C4-2B (cell line): ENCODE measurements around the gene XYLT1.

Experiments used
- H3K27ac ChIP-seq: fragments of 450-650 bp; 2 replicates; pipeline ENCODE4 v1.5.1; 2017
- ZFX ChIP-seq: fragments of 450-650 bp; IDR thresholded peaks from 2 replicates; pipeline ENCODE4 v1.6.1; 2017
- TF ChIP-seq, protein P1 (sequence below): fragments of 450-650 bp; conservative IDR thresholded peaks from 2 replicates; pipeline ENCODE4 v1.5.1; 2017; ENCODE audit warnings: mild to moderate bottlenecking

Gene XYLT1

GRCh38 chr16:17299790-17300189, 171.0 kb downstream of the XYLT1 start:
- H3K27ac ChIP-seq = no peak overlapping the region

GRCh38 chr16:17298238-17298637, 172.5 kb downstream of the XYLT1 start:
- TF ChIP-seq, protein P1, sequence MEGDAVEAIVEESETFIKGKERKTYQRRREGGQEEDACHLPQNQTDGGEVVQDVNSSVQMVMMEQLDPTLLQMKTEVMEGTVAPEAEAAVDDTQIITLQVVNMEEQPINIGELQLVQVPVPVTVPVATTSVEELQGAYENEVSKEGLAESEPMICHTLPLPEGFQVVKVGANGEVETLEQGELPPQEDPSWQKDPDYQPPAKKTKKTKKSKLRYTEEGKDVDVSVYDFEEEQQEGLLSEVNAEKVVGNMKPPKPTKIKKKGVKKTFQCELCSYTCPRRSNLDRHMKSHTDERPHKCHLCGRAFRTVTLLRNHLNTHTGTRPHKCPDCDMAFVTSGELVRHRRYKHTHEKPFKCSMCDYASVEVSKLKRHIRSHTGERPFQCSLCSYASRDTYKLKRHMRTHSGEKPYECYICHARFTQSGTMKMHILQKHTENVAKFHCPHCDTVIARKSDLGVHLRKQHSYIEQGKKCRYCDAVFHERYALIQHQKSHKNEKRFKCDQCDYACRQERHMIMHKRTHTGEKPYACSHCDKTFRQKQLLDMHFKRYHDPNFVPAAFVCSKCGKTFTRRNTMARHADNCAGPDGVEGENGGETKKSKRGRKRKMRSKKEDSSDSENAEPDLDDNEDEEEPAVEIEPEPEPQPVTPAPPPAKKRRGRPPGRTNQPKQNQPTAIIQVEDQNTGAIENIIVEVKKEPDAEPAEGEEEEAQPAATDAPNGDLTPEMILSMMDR = no peak
- no peak for TF ChIP-seq ZFX
- H3K27ac ChIP-seq = no peak overlapping the region

More at GRCh38 chr16:17299790-17300189, 171.0 kb downstream of the XYLT1 start:
- TF ChIP-seq, protein P1 = no peak
- no peak for TF ChIP-seq ZFX

- no peak overlapping the region for H3K27ac ChIP-seq
- TF ChIP-seq, protein P1 = no peak
- TF ChIP-seq ZFX = no peak
Observed at GRCh38 chr16:17296431-17296830, 174.3 kb downstream of the XYLT1 start.

DNA sequence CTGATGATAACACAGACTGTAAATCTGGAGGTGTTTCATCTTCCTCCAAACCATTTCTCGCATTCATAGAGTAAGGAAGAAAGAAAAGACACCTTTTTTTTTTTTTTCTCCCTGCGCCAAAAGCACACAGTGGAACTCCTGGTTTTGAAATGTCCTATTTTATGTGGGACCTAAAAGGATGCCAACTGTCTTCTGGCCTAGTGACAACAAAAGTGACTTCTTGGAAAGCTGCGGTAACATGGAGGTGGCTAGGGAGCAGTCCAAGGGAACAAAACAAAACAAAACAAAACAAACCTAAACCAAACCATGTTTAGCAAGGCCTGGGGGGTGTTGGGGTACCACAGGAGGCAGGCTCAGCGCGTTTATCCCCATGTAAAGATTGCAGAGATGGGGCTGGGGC, 174.8 kb downstream of the XYLT1 start:
- TF ChIP-seq, protein P1 = no peak
- no peak for TF ChIP-seq ZFX
- H3K27ac ChIP-seq = no peak overlapping the region

GRCh38 chr16:17294856-17295255, 175.9 kb downstream of the XYLT1 start:
- H3K27ac ChIP-seq = no peak overlapping the region
- no peak for TF ChIP-seq ZFX
- TF ChIP-seq, protein P1 = no peak

- TF ChIP-seq, protein P1 = no peak
- TF ChIP-seq ZFX = no peak
- no peak overlapping the region for H3K27ac ChIP-seq
Observed at GRCh38 chr16:17293813-17294558, 176.8 kb downstream of the XYLT1 start.

DNA sequence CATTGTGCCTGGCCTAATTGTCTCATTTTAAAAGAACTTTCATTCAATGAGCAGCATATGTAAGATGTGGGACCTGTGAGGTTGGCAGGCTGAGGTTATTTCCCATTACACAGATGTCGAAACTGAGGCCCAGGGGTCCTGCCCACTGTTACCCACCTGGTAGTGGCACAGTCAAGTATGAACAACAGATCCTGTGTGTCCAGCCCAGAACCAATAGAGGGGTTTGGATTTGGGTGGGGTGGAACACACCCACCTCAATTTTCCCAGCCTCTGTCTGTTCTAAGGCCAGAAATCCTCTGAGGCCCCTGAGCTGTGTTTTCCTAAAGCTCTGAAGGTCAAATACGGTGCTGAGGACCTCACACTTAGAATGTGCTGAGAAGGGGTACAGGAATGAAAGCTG, 179.5 kb downstream of the XYLT1 start:
- no peak overlapping the region for H3K27ac ChIP-seq
- TF ChIP-seq ZFX = no peak
- TF ChIP-seq, protein P1 = no peak
